Panc1 (cell line): Measurements from ENCODE around the gene TMEM129. TPM values are rescaled to one million over a fixed set of nuclear protein-coding genes. Genes with fewer than 3 reads are reported as not detected.

Source experiments
- ATAC-seq: fragments of 200-7000 bp; cut with Tn5 transposase; 2 replicates; pipeline ENCODE4 v1.9.1; 2020; ENCODE audit warnings: mild to moderate bottlenecking, moderate library complexity
- BruUV-seq: library from RNA; stranded (reverse); fragments of 400-500 nt; replicated peaks from 2 replicates; lab custom pipeline; 2021; lab: Mats Ljungman, UMichigan
- CTCF ChIA-PET: fragments of 300-600 bp; sonication (Branson Sonifier 250); formaldehyde crosslinking; loops from one replicate; lab custom pipeline; 2022; ENCODE audit warnings: antibody characterized with exemption; lab: Charles Lee
- POLR2A ChIA-PET: fragments of 300-600 bp; sonication (Branson Sonifier 250); formaldehyde crosslinking; loops from one replicate; lab custom pipeline; 2022; ENCODE audit warnings: antibody characterized with exemption; lab: Charles Lee
- DNase-seq: peaks from one replicate; pipeline ENCODE4 v3.0.0-alpha.2; 2010; ENCODE audit warnings: low read depth, low spot score
- H3K27ac ChIP-seq: 2 replicates; pipeline ENCODE4 v1.5.1; 2011; ENCODE audit warnings: mild to moderate bottlenecking, low read length, inconsistent platforms
- H3K27me3 ChIP-seq: fragments of 200-500 bp; sonication (Bioruptor generic); 2 replicates; pipeline ENCODE4 v1.6.0; 2014; ENCODE audit warnings: low read length, inconsistent platforms; ENCODE audit not compliant: control insufficient read depth, insufficient read depth
- H3K36me3 ChIP-seq: fragments of 200-500 bp; sonication (Bioruptor generic); 2 replicates; pipeline ENCODE4 v1.5.1; 2014; ENCODE audit warnings: inconsistent platforms, mild to moderate bottlenecking, low read length, moderate library complexity; ENCODE audit not compliant: control insufficient read depth, insufficient read depth
- H3K4me1 ChIP-seq: 2 replicates; pipeline ENCODE4 v1.5.1; 2011; ENCODE audit warnings: inconsistent platforms, mild to moderate bottlenecking, low read length, moderate library complexity; ENCODE audit not compliant: control insufficient read depth, insufficient read depth
- H3K4me3 ChIP-seq, 2 experiments: 2 replicates each; pipeline ENCODE4 v1.5.1; 2011 to 2012; ENCODE audit warnings: low read depth in 2 of 2, low read length in 2 of 2, mild to moderate bottlenecking in 2 of 2, inconsistent platforms in 1 of 2, moderate library complexity in 1 of 2
- H3K9me3 ChIP-seq: fragments of 200-500 bp; sonication (Bioruptor generic); 2 replicates; pipeline ENCODE4 v1.5.1; 2014; ENCODE audit warnings: low read depth, mild to moderate bottlenecking, inconsistent platforms, low read length, moderate library complexity; ENCODE audit not compliant: control insufficient read depth, insufficient read depth
- POLR2AphosphoS5 ChIP-seq: IDR thresholded peaks from 2 replicates; pipeline ENCODE4 v1.6.1; 2012; ENCODE audit warnings: mild to moderate bottlenecking, low read depth, low read length, moderate library complexity
- REST ChIP-seq, 2 experiments: IDR thresholded peaks; 2 replicates each; pipeline ENCODE4 v1.6.1; 2011 to 2012; ENCODE audit warnings: low read depth in 2 of 2, control low read depth in 1 of 2, low read length in 1 of 2, mild to moderate bottlenecking in 1 of 2, moderate library complexity in 1 of 2; ENCODE audit not compliant: insufficient read depth in 1 of 2
- SIN3A ChIP-seq: IDR thresholded peaks from 2 replicates; pipeline ENCODE4 v1.6.1; 2012; ENCODE audit warnings: low read depth, mild to moderate bottlenecking, low read length, moderate library complexity, borderline replicate concordance; ENCODE audit not compliant: insufficient read depth
- TCF7L2 ChIP-seq: IDR thresholded peaks from 2 replicates; pipeline ENCODE4 v1.6.1; 2011; ENCODE audit warnings: mild to moderate bottlenecking, low read depth, low read length, inconsistent platforms
- in situ Hi-C: cut with HindIII; loops from 2 replicates; pipeline ENCODE4 v1.10.0; 2016; ENCODE audit warnings: low sequenced_read_pairs, low pct_unique_long_range_greater_than_20kb
- intact Hi-C: fragments of 100-400 bp; cut with micrococcal nuclease; formaldehyde crosslinking; loops from one replicate; pipeline ENCODE4 v1.10.0; 2022; ENCODE audit not compliant: unreplicated experiment
- total RNA-seq: library from RNA; stranded (reverse); gene quantifications from one replicate; pipeline ENCODE4 v1.2.1, GENCODE V29; 2021; ENCODE audit not compliant: unreplicated experiment
- TF ChIP-seq, protein P1 (sequence below): fragments of 450-650 bp; IDR thresholded peaks from 2 replicates; pipeline ENCODE4 v1.5.1; 2017; ENCODE audit warnings: mild to moderate bottlenecking

TMEM129 gene
- total RNA-seq, 1 experiment from 2014 or later, result 32.6 TPM

GRCh38 chr4:1727117-1728031, 6.3 kb upstream of the TMEM129 start:
- CTCF ChIA-PET, result no interaction called here
- intact Hi-C loops (no loop called here), in situ Hi-C loops (no loop called here)
- H3K27me3 ChIP-seq, result no peaks in the 10 kb centered on the region
- H3K36me3 ChIP-seq, result peaks cover 5% of the 10 kb centered on the region
- BruUV-seq, result no TSS peak
- POLR2A ChIA-PET, result no interaction called here
- DNase-seq (no peak), ATAC-seq (peak; percentile 61)
- no peak overlapping the region for H3K4me3 ChIP-seq
- peaks cover 33% of the 10 kb centered on the region for H3K4me1 ChIP-seq
- H3K9me3 ChIP-seq, result no peaks in the 10 kb centered on the region
- TF ChIP-seq TCF7L2 (no peak), POLR2AphosphoS5 (no peak), REST (IDR thresholded peaks at IDR 0.05; ENCODE audit: insufficient read depth in 1 of 2, low read depth in 2 of 2, low read length in 1 of 2) (no peak), SIN3A (no peak)
- TF ChIP-seq, protein P1, sequence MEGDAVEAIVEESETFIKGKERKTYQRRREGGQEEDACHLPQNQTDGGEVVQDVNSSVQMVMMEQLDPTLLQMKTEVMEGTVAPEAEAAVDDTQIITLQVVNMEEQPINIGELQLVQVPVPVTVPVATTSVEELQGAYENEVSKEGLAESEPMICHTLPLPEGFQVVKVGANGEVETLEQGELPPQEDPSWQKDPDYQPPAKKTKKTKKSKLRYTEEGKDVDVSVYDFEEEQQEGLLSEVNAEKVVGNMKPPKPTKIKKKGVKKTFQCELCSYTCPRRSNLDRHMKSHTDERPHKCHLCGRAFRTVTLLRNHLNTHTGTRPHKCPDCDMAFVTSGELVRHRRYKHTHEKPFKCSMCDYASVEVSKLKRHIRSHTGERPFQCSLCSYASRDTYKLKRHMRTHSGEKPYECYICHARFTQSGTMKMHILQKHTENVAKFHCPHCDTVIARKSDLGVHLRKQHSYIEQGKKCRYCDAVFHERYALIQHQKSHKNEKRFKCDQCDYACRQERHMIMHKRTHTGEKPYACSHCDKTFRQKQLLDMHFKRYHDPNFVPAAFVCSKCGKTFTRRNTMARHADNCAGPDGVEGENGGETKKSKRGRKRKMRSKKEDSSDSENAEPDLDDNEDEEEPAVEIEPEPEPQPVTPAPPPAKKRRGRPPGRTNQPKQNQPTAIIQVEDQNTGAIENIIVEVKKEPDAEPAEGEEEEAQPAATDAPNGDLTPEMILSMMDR, result no peak
- H3K27ac ChIP-seq, result peak overlapping the region; percentile 77

GRCh38 chr4:1726146-1726934, 5.2 kb upstream of the TMEM129 start:
- intact Hi-C loops, result no loop called here
- H3K27ac ChIP-seq, result peak overlapping the region; percentile 77
- BruUV-seq, result no TSS peak
- no peaks in the 10 kb centered on the region for H3K27me3 ChIP-seq
- H3K9me3 ChIP-seq, result no peaks in the 10 kb centered on the region
- DNase-seq (peak; percentile 78), ATAC-seq (peak; percentile 46)
- CTCF ChIA-PET, result interaction anchor here (1.8 kb wide), 1 partner anchor 33 kb away, joined by 6 read pairs; no protein-coding TSS in a partner anchor
- TF ChIP-seq TCF7L2 (0 out of 2 replicates have a peak, but pooled peaks have one; percentile 18), REST (IDR thresholded peaks at IDR 0.05; ENCODE audit: insufficient read depth in 1 of 2, low read depth in 2 of 2, low read length in 1 of 2) (no peak)
- 0 out of 4 replicates have a peak overlapping the region, but pooled peaks of 1 of the 2 experiments have one; percentile 4 for H3K4me3 ChIP-seq
- H3K36me3 ChIP-seq, result peaks cover 7% of the 10 kb centered on the region
- POLR2A ChIA-PET, result no interaction called here
- in situ Hi-C loops, result no loop called here
- peaks cover 33% of the 10 kb centered on the region for H3K4me1 ChIP-seq
